Measurements from ENCODE around the gene RBMS3.

DNA sequence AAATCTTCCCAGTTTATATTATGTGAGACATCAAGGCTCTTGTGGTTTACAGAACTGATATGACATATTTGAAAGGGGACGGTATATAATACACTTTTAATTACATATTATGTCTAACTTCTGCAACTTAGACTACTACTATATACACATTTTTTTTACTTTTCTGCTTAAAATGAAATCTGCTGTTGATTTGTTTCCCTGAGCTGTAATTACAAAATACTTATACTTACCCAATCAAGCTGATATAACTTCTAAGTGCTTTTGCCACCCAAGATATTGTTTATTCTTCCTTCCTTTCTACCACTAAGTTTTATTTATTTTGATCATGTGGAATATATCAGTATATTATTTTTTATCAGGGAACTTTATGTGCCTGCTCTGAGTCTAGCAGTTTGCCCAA lies 671.6 kb downstream of the RBMS3 start:
- TF ChIP-seq, protein P1, sequence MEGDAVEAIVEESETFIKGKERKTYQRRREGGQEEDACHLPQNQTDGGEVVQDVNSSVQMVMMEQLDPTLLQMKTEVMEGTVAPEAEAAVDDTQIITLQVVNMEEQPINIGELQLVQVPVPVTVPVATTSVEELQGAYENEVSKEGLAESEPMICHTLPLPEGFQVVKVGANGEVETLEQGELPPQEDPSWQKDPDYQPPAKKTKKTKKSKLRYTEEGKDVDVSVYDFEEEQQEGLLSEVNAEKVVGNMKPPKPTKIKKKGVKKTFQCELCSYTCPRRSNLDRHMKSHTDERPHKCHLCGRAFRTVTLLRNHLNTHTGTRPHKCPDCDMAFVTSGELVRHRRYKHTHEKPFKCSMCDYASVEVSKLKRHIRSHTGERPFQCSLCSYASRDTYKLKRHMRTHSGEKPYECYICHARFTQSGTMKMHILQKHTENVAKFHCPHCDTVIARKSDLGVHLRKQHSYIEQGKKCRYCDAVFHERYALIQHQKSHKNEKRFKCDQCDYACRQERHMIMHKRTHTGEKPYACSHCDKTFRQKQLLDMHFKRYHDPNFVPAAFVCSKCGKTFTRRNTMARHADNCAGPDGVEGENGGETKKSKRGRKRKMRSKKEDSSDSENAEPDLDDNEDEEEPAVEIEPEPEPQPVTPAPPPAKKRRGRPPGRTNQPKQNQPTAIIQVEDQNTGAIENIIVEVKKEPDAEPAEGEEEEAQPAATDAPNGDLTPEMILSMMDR (IDR thresholded peaks at IDR 0.05), result no peak
- no peak for TF ChIP-seq POLR2A (IDR thresholded peaks at IDR 0.05)
